ENCODE data around the gene GPR25. TPM values are rescaled to one million over a fixed set of nuclear protein-coding genes. Genes with fewer than 3 reads are reported as not detected.

Gene GPR25
- total RNA-seq, 2 donors from 2014 or later, result 0.64 TPM; not detected in 1

Other genes starting within 250 kb of the GPR25 start
- gene DDX59, start 203.1 kb upstream of the GPR25 start, total RNA-seq, result 10 to 100 TPM; 14.2 to 20.5 TPM
- gene CAMSAP2, start 134.1 kb upstream of the GPR25 start, total RNA-seq, result 1 to 10 TPM; 7.4 to 9.0 TPM
- 100 to 1,000 TPM; 172 to 195 TPM for gene INAVA, start 21.9 kb downstream of the GPR25 start, total RNA-seq
- 10 to 100 TPM in 1 of 2 donors, 1 to 10 TPM in 1; 5.5 to 11.0 TPM for gene KIF21B, start 150.7 kb downstream of the GPR25 start, total RNA-seq
- not detected for gene CACNA1S, start 239.4 kb downstream of the GPR25 start, total RNA-seq

Data from left colon (tissue), 2 donors.